GM19099 (cell line): ENCODE results near the gene ANO9.
A peak's percentile ranks its signal among the peaks of the same experiment; 100 is the strongest.

Source experiments
- POLR2A ChIP-seq: IDR thresholded peaks from 3 replicates; pipeline ENCODE4 v1.6.1; 2011; ENCODE audit warnings: low read depth; ENCODE audit not compliant: insufficient read length; ENCODE audit errors: extremely low read depth

Gene ANO9

GRCh38 chr11:416757-417621, 24.8 kb downstream of the ANO9 start:
- TF ChIP-seq POLR2A: peak; percentile 43

- TF ChIP-seq POLR2A: no peak
These were observed 25.6 kb downstream of the ANO9 start for GRCh38 chr11:416051-416756.

GRCh38 chr11:415640-416041, 26.2 kb downstream of the ANO9 start:
- no peak for TF ChIP-seq POLR2A

GRCh38 chr11:414318-414857, 27.4 kb downstream of the ANO9 start:
- TF ChIP-seq POLR2A: no peak

GRCh38 chr11:413120-414081, 28.4 kb downstream of the ANO9 start:
- TF ChIP-seq POLR2A: no peak

GRCh38 chr11:412641-413119, 29.1 kb downstream of the ANO9 start:
- TF ChIP-seq POLR2A: no peak

- no peak for TF ChIP-seq POLR2A
These were observed 32.0 kb downstream of the ANO9 start for GRCh38 chr11:409600-410483.

GRCh38 chr11:409008-409599, 32.7 kb downstream of the ANO9 start:
- TF ChIP-seq POLR2A: no peak

- no peak for TF ChIP-seq POLR2A
These were observed 33.4 kb downstream of the ANO9 start for GRCh38 chr11:408154-409007.

- TF ChIP-seq POLR2A: no peak
These were observed 34.1 kb downstream of the ANO9 start for GRCh38 chr11:407651-408123.

- peak; percentile 42 for TF ChIP-seq POLR2A
These were observed 34.8 kb downstream of the ANO9 start for GRCh38 chr11:406796-407650.
